ENCODE data around the gene DNMT3B. TPM values are rescaled to one million over a fixed set of nuclear protein-coding genes. Genes with fewer than 3 reads are reported as not detected.

DNMT3B gene
- total RNA-seq, 4 donors from 2014 or later, result 0.20 to 0.39 (median 0.30) TPM

DNA sequence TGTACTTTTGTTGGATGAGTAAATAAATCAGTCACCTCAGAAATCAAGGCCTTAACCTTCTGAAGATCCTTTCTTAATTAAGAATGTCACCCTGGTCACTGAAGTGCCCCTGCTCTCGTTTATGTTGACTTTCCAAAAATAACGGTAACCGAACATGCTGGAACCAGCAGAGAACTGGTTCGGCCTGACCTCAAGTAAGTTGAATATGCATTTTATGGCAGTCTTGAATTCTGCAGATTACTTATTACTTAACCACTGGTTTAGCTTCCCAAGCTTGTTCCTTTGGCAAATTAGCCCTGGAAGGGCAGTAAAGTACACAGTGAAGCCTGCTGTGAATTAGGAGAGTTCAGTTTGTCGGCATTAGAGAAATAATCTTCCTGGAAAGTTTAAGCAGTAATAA, 69.8 kb downstream of the DNMT3B start:
- Histone ChIP-seq H3K4me1 (peaks cover 13 to 27% of the 10 kb centered on the region in 2 donors), H3K27me3 (no peaks in the 10 kb centered on the region), H3K27ac (no peak overlapping the region), H3K9me3 (no peaks in the 10 kb centered on the region), H3K36me3 (peaks cover 0 to 42% of the 10 kb centered on the region in 2 donors), H3K4me3 (no peak overlapping the region)
- DNase-seq (no peak), ATAC-seq (no peak)
- in situ Hi-C loops (cut with MboI; ENCODE audit: low sequenced_read_pairs in 4 of 4), result no loop called here
- intact Hi-C loops (cut with DNase I; ENCODE audit: low total_unique reads), result no loop called here
- TF ChIP-seq POLR2A (IDR thresholded peaks at IDR 0.05), result no peak
- TF ChIP-seq, protein P1, sequence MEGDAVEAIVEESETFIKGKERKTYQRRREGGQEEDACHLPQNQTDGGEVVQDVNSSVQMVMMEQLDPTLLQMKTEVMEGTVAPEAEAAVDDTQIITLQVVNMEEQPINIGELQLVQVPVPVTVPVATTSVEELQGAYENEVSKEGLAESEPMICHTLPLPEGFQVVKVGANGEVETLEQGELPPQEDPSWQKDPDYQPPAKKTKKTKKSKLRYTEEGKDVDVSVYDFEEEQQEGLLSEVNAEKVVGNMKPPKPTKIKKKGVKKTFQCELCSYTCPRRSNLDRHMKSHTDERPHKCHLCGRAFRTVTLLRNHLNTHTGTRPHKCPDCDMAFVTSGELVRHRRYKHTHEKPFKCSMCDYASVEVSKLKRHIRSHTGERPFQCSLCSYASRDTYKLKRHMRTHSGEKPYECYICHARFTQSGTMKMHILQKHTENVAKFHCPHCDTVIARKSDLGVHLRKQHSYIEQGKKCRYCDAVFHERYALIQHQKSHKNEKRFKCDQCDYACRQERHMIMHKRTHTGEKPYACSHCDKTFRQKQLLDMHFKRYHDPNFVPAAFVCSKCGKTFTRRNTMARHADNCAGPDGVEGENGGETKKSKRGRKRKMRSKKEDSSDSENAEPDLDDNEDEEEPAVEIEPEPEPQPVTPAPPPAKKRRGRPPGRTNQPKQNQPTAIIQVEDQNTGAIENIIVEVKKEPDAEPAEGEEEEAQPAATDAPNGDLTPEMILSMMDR (IDR thresholded peaks at IDR 0.05 in 4 of 5, conservative IDR thresholded peaks at IDR 0.05 in 1 of 5), result no peak

DNA sequence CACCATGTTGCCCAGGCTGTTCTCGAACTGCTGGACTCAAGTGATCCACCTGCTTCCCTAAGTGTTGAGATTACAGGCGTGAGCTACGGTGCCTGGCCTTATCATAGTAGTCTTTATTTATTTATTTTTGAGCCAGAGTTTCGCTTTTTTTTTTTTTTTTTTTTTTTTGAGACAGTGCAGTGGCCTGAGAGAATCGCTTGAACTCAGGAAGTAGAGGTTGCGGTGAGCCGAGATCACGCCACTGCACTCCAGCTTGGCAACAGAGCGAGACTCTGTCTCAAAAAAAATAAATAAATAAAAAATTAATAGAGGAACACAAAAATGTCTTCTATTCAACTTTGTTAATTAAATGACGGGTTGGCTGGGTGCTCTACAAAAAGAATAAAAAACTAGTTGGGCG, 70.5 kb downstream of the DNMT3B start:
- H3K4me1 ChIP-seq, result peaks cover 13 to 27% of the 10 kb centered on the region in 2 donors
- ATAC-seq (no peak), DNase-seq (no peak)
- no peaks in the 10 kb centered on the region for H3K27me3 ChIP-seq
- no peaks in the 10 kb centered on the region for H3K9me3 ChIP-seq
- in situ Hi-C loops (cut with MboI; ENCODE audit: low sequenced_read_pairs in 4 of 4) (no loop called here), intact Hi-C loops (cut with DNase I; ENCODE audit: low total_unique reads) (no loop called here)
- no peak overlapping the region for H3K4me3 ChIP-seq
- H3K27ac ChIP-seq, result no peak overlapping the region
- H3K36me3 ChIP-seq, result peaks cover 0 to 42% of the 10 kb centered on the region in 2 donors
- no peak for TF ChIP-seq POLR2A (IDR thresholded peaks at IDR 0.05)
- TF ChIP-seq, protein P1 (IDR thresholded peaks at IDR 0.05 in 4 of 5, conservative IDR thresholded peaks at IDR 0.05 in 1 of 5), result no peak

DNA sequence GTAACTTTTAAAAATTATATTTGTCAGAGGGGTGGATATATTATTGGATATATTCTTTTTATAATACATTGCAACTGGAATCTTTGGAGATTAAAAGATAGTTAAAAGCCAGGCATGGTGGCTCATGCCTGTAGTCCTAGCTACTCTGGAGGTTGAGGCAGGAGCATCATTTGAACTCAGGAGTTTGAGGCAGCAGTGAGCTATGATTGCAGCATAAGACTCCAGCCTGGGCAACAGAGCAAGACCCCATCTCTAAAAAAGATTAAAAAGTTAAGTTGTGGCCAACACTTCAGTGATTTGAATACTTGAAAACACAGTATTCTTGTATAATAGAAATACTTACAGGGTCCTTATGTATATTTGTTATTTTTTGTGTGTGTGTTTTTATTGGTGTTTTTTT, 72.8 kb downstream of the DNMT3B start:
- intact Hi-C loops (cut with DNase I; ENCODE audit: low total_unique reads), result no loop called here
- Histone ChIP-seq H3K9me3 (no peaks in the 10 kb centered on the region), H3K4me1 (peaks cover 3 to 11% of the 10 kb centered on the region in 2 donors), H3K36me3 (peaks cover 0 to 53% of the 10 kb centered on the region in 2 donors), H3K4me3 (no peak overlapping the region), H3K27me3 (no peaks in the 10 kb centered on the region), H3K27ac (no peak overlapping the region)
- DNase-seq (no peak), ATAC-seq (no peak)
- TF ChIP-seq POLR2A (IDR thresholded peaks at IDR 0.05), result no peak
- TF ChIP-seq, protein P1 (IDR thresholded peaks at IDR 0.05 in 4 of 5, conservative IDR thresholded peaks at IDR 0.05 in 1 of 5), result no peak
- in situ Hi-C loops (cut with MboI; ENCODE audit: low sequenced_read_pairs in 4 of 4), result no loop called here

DNA sequence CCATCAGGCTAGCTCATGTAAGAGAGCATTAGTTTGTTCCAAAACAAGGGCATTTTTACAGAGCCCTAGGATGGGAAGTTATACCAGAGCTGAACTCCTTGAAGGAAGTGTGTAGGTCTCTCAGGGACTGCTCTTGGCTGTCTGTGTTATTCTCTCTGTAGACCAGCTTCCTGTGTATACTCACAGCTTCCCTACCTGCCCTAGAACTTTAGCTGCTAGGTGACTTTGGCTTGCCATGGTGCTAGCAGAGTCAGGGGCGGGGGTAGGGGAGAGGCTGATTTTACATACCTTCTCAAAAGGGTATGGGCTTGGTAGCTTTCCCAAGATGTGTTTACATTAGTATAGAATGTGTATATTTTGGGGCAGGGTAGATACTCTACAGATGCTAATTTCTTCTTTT, 75.0 kb downstream of the DNMT3B start:
- intact Hi-C loops (cut with DNase I; ENCODE audit: low total_unique reads), result no loop called here
- Histone ChIP-seq H3K4me3 (no peak overlapping the region), H3K4me1 (no peaks in the 10 kb centered on the region), H3K36me3 (peaks cover 0 to 63% of the 10 kb centered on the region in 2 donors), H3K27me3 (no peaks in the 10 kb centered on the region), H3K9me3 (no peaks in the 10 kb centered on the region), H3K27ac (no peak overlapping the region)
- ATAC-seq (no peak), DNase-seq (no peak)
- TF ChIP-seq, protein P1 (IDR thresholded peaks at IDR 0.05 in 4 of 5, conservative IDR thresholded peaks at IDR 0.05 in 1 of 5), result no peak
- no peak for TF ChIP-seq POLR2A (IDR thresholded peaks at IDR 0.05)
- in situ Hi-C loops (cut with MboI; ENCODE audit: low sequenced_read_pairs in 4 of 4), result no loop called here

Data from gastrocnemius medialis (tissue), 4 donors.